Suppressor macrophage treated with lipopolysaccharide for 1 hour (primary cell): ENCODE results near the gene SULT4A1.

ENCODE experiments used
- DNase-seq, 3 donors: peaks; one replicate each; pipeline ENCODE4 v3.0.0-alpha.2; 2020 to 2022

SULT4A1 gene

DNA sequence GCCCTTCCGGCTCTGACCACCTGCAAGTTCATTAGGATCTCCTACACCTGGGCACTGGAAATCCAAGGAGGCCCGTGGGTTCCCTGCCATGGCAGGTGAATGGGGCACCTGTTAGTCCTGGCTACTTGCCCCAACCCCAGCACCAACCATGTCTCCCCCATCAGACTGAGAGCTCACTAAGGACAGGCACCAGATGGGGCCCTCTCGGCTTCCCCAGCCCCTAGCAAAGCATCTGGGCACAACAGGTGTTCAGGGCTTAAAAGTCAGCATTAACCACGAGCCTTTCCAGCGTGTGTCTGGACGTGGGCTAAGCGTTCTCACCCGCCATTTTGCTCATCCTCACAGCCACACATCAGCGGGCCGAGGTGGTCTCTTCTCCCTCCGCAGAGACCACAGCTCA, 2.2 kb downstream of the SULT4A1 start:
- no peak for DNase-seq

DNA sequence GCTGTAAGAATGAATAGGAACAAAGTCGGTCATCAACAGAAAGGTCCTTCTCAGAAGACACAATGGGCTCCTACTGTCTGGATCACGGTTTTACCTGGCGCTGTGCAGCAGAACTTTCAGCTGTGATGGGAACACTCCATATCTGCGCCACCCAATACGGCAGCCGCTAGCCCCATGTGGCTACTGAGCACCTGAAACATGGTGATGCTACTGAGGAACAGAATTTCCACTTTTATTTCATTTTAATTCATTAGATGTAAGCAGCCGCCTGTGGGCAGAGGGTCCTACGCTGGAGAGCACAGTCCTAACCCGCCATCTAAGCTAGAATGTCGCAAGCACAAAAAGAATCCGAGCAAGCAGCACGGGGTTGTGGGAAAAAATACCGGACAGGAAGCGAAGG, 2.7 kb downstream of the SULT4A1 start:
- DNase-seq = no peak

DNA sequence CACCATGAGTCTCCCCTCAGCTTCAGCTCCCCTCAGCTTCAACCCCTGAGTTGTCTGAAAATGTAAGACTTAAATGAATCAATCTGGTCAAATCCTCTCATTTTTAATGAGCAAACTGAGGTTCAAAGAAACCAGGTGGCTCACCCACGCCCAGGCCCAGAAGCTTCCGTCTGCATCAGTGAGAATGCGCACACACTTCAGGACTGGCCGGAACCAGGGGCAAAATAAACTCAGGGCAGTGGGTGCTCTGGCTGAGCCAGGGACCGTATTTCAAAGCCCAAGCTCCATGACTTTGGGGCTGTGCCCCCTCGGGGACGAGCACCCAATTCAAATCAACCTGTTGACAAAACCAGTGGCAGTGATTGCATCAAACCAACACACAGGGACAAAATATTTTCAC, 3.1 kb downstream of the SULT4A1 start:
- no peak for DNase-seq

DNA sequence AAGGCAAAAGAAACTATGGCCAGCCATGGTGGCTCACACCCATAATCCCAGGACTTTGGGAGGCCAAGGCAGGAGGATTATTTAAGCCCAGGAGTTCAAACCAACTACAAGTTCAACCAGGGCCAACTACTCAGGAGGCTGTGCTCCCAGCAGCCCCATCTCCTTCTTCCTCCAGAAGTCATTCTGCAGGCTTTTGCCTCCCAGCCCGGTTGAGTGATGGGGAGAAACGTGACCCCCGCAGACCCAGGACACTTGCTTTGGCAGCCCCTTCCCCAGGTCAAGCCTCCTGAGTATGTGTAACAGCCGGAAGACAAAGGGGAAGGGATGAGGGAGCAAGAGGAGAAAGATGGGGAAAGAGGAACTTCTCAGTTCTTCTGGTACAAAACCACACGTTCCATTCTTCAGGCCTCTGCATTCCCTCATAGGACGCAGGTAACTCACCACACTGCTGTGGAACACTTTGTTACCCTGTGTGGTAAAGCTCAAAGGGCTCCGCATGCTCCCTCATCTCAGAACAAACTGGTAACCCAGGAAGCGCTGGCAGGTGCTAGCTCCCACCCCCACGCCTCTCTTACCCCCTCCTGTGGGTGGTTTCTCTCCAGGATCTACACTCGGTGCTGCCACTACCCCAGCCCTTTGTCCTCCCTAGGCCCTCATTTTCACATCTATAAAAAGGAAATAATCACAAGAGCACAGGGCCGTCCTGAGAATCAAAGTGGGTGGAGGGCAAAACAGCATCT, 4.0 kb downstream of the SULT4A1 start:
- DNase-seq = no peak

DNA sequence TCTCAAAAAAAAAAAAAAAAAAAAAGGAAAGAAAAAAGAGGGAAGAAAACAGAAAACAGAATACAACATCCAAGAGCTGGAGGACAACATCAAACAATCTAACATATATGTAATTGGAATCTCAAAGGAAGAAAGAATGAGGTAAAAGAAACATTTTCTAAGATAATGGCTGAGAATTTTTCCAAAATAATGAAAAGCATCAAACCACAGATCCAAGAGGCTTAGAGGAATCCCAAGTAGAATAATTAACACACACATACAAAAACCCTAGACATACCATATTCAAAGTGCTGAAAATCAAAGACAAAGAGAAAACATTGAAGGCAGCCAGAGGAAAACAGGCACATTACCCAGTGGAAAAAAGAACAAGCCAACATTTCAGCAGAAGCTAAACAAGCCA, 4.9 kb downstream of the SULT4A1 start:
- DNase-seq = no peak

DNA sequence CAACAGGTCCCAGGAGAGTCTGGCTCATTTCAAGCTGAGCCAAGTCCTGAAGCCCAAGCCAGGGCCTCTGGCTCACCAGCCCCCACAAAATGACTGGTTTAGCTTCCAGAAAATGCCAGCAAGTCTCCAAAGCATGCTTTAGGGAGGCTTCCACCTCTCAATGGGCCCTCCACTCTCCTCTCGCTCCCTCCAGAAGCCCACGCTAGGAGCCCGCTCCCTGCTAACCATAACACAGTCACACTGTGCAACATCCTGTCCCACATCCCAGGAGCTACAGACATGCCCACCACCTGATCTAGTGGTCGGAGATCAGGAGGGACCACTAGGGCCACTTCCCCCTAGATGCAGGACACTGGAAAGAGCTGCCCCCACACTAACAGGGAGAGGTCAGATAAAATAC, 6.9 kb downstream of the SULT4A1 start:
- no peak for DNase-seq

DNA sequence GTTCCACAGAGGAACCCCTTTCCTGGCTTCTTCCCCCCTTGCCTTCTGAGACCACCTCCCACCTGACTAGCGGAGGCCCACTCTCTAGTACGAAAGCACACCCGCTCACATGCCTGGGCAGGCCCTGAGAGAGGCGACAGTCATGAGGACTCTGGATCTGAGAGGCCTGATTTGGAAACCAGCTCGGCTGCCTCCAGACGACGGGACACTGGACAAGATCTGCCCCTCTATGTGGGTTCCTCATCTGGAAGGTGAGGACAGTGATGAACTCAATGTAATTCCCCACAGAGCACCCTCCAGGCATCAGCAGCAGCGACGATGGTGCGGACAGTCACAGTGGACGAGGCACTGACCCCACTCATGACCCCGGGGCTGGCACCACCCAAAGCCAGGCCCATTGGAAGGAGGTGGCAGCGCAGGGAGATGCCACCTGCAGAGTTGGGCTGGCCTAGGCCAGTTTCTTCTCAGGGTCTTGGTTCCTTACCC, 7.5 kb downstream of the SULT4A1 start:
- DNase-seq = no peak

DNA sequence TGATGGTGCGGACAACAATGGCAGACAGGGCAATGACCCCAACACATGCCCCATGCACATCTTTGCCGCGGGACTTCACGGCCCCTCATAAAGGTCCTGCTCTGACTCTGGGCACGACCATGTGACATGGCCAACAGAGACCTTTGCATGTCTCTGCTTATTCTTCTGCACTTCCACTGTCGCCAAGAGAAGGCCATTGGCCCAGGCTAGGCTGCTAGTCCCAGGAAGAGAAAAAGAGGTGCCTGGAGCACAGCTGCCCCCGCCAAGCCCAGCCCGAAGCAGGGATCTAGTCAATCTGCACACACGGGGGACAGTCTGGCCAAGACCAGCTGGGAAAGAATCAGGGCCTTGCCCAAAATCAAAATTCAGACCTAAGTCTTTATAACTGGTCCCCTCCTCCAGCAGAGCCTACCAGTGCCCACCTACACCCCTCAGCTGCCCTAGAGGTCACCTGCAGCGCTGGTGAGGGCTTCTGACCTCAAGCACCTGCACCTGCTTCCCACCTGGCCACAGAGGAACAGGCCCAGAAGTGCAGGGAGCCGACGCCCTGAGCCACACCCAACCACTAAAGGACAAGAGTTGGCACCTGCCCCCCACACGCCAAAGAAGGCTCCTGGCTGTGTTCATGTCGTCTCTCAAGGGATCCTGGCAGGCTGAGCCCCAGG, 8.1 kb downstream of the SULT4A1 start:
- no peak for DNase-seq

DNA sequence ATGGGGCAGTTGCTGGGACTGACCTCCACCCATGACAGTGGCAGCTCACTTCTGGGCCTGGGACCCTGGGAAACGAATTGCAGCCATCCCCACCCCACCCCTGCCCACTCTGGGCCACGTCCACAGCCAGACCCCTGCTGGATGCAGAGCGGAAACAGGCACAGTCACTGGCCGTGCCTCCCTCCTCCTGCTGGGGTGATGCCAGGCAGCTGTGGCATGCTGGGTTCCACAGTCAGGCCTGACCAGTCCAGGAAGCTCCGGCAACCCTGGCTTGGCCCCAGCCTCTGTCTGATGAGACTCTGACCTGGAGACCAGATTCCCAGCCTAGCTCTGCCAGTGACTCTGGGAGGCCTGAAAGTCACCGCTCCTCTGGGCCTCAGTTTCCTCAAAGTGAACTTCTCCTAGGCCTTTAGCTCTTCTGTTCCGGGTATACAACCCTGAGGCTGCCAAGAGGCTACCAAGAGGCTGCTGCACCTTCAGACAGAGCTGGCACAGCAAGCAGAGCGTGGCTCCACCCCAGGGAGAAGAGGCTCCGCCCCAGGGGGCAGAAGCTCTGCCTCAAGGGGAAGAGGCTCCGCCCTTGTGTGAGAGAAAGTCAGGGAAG, 8.9 kb downstream of the SULT4A1 start:
- no peak for DNase-seq

DNA sequence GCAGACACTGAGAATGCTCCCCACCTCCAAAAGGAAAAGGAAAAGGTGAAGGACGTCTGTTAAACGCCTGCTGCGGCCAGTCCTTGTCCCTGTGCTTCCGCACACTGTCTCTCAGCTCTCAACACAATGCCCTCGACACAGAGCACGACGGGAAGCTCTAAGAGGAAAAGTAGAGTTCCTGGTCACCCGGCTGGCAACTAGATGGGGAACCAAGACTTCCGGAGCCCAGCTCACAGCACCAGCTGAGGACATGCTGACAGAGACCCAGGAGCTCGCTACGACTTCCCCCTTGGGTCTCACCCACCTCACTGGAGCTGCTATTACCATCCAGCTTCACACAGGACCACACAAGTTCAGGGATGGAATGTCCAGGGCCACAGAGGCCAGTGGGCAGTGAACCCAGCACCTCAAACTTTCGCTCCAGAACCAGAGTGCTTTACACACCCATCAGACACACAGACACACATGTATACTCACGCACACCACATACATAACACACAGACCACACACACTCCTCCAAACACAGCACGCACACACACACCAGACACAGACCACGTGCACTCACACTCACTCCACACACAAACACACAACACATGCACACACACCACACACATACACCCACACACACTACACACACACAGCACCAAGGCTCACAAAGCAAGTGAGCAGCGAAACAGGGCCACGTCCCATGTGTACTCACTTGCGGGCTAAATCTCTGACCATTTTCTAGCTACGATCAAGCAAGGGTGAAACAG, 9.6 kb downstream of the SULT4A1 start:
- peak in 2 of 3 donors; percentile 29 to 40 for DNase-seq

DNA sequence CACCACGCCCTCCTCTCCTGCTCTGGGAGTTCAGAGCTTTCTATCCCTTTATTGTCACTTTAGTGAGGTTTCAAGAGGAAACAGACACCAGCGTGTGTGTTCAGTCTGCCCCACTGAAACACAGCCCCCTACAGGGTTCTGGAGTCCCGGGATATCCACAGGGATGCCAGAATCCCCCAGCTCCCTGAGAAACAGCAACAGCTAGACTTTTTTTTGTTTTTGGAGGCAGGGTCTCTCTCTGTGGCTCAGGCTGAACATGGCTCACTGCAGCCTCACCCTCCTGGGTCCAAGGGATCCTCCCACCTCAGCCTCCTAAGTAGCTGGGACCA, 10.4 kb downstream of the SULT4A1 start:
- DNase-seq = no peak

DNA sequence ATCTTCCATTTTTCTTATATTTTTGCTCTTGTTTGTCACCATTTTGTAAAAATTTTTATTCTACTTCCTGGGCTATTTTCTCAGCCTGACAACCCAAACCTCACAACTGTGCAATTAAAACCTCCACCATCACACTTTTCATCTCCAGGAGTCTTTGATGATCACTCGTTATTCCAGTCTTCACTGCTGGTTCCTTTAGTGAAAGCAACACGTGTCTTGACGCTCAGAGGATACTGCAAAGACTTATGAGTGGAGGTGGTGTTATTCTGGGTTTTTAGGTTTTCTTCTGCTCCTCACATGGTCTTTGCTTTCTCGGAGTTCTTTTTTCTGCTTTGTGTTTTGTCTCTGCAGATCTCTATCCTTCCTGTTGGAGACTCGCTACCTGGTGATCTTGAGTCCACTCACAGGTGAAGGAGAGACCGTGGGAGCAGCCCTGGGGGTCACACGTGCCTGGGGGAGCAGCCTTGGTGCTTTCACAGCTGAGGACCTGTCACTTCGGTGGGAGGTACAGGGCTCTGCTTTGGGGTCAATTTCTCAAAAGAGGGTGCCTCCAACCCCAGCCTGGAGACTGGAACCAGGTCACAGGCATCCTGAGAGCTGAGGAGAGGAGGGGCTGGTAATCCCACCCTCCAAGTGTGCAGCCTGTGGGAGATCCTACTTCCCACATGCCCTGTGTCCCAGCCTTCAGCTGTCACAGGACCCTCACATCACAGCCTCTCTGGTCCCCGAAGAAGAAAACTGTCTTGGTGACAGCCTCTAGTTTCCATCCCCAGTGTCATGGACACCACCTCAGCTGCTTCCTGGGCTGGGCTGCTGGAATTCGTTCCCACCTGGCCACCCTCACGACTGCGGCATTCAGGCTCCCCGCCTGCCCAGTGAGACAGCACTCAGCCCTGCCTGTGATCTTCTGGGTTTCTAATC, 11.0 kb downstream of the SULT4A1 start:
- DNase-seq = no peak

DNA sequence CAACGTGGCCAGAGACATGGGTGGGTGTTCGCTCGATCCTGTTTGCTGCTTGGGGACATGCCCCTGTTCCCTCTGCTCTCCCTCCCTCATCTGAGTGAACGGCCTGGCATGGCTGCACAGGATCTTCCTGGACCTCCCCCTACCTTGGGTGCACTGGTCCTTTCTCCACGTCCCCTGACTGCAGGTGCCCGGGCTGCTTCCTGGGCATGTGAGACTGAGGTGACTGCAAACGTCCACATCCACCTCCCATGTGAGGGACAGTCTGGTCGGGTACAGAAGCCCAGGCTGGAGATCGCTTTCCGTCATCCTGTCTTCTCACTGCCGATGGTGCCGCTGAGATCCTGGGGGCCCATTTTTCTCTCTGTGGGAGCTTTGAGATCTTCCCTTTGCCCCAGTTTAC, 11.8 kb downstream of the SULT4A1 start:
- DNase-seq = no peak

DNA sequence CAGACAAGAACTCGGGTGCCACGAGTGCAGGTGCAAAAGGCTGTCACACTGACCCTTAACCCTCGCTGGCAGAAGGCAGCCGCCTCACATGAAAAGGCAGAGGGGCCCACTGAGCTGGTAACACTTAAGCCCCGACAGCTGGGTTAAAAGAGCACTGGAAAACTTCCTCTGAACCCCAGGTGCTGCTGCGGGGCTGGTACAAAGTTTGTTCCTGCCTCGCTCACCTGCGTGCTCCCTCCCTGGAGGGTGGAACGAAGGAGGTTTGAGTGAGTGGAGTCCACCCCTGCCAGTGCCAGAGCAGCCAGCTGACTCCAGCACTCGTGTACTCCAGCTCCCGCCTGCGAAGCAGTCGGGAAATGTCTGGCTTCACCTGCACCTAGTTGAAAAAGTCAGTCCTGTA, 12.6 kb downstream of the SULT4A1 start:
- DNase-seq = no peak

DNA sequence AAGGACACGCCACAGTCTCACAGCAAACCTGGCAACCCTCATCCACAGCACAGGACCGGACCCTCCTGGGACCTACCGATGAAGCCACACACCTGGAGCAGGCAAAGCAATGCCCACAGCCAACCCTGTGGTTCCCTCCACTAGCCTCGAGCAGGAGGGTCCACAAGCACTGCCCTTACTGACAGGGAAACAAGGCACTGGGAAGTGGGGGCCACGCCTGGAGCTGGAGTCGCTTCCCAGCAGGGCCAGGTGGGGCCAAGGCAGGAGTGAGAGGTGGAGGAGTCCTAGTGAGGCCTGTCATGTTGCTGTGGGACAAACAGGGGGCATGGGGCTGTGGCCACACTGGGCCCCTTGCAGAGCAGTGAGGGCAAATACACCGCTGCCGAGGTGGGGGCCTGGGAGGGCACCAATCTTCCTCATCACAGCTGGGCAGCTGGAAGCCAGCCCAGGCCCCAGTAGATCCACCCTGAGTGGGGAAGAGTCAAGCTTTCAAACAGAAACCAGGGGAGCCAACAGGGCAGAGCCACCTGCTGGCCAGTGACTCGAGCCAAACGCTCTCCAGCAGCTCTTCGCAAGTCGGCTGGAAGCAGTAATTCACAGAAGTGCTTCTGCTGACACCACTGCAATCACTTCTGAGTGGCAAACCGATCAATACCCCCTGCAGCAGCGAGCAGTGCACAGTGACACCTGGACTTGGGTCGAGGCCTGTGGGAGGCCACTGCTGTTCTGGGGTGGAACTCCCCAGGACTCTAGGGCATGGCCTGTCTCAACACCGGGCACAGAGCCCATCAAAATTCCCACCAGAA, 13.7 kb downstream of the SULT4A1 start:
- DNase-seq = no peak

DNA sequence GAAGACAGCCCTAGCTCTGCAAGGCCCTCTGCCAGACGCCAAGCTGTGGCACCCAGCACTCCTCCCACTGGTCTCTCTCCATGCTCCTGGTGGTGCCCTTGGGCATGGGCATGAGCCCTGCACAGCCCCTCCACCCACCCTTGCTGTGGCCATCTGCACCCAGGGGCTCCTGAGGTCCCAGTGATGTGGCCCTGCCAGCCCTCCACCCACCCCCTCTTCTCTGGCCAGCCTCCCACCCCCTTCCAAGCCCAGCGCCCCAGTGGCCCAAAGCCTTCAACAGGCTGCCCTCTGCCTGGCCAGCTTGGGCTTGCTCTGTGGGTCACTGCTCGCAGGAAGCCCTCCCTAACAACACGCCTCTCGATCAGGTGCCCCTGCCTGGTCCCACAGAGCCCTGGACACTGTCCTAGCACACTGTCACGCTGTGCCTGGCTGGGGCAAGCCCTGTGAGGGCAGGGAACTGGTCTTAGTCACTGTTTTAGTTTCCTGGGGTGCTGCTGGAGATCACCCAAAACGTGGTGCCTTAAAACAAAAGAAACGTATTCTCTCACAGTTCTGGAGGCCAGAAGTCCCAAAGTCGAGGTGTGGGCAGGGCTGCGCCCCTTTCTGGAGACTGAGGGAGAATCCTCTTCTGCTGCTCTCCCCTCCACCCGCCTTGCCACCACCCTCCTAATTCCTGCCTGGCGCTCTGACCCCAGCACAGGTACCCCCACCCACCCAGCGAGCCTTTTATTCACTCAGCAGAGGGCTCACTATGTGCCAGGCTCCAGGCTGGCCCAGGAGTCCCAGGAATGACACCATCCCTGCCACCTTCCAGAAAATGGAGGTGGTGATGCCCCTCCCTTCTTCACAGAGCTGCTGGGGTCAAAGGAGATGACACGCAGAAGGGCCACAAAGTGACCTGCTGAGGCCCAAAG, 14.7 kb downstream of the SULT4A1 start:
- DNase-seq = no peak

DNA sequence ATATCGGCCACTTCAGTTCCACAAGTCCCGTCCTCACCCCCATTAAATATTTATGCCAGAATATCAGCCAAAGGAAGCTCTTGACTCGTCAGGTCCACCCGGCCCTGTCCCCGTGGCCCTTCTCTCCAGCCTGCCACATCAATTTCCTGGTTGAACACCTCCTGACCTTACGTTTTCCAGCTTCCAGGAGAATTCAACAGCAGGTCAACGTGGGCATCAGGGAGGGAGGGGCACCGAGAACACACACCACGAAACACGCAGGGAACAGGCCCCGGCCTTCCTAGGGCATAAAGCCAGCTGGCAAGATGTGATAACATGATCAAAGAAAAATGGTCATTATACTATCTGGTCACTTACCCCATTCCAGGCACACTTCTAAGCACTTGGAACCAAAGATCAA, 15.3 kb downstream of the SULT4A1 start:
- DNase-seq = no peak

DNA sequence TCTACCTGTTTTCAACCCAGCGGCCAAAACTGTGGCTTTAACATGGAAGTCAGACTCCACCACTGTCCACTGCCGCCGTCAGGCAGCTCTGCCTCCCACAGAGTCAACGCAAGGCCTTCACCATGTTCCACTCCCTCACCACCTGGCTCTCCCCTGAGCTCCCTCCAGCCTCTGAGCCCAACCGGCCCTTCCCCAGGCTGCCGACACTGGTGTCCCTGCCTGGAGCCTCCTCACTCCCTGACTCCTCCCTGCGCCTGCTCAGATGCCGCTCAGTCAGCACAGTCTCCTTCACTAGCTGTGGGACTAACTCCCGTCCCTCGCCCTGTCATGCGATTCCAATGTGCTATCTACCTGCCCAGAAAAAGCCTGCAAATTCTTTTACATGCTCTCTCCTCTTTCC, 16.3 kb downstream of the SULT4A1 start:
- DNase-seq = no peak

DNA sequence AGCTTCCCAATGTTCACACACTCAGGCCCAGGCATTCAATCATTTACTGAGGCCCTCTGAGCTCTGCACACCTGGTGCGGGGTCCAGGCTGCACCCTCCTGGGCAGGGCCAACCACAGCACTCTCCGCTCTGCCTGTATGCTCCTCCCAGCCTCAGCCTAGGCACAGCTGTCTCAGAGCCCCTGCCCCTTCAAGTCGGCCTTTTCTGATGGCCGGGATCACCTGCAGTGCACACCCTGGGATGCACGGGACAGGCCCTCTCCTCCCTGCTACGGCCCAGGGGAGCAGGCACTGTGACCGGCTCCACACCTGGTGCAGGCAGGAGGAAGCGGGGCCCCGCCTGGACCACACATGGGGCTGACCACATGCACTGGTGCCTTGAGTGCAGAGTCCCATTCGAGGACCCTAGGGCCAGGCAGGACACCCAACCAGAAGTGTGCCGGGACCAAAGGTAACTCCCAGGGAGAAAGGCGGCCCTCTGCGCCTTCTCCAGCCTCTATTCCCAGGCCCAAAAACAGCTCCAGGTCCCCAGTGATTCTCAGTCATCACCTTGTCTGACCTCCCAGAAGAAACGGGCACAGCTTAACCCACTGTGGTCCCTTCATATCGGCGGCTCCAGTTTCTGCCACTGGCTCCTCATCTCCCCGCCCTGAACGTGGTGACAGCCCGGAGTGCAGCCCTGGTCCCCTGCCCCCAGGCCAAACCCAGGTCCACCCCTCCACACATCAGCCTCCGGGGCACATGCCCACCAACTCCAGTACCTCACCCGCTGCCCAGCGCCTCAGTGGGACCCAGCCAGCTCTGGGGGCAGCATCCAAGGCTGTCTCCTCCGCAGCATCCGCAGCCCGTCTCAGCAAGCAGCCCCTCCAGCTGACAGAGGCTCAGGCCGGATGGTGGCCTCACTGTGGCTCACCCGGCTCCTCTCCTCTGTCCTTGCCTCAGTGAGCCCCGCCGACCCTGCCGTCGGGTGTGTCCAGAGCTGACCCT, 17.5 kb downstream of the SULT4A1 start:
- no peak for DNase-seq
